Measurements from ENCODE around the gene FES. TPM values are rescaled to one million over a fixed set of nuclear protein-coding genes. Genes with fewer than 3 reads are reported as not detected.

The FES gene
- total and polyA plus RNA-seq, 2 of the 13 experiments (the other 11 are each of a cell fraction or from before 2014, with no cell fraction given), result 4.0 to 9.5 TPM

GRCh38 chr15:90903733-90904536 lies 19.6 kb downstream of the FES start (continued):
- no peak for TF ChIP-seq REST (IDR thresholded peaks at IDR 0.05; ENCODE audit: borderline replicate concordance in 1 of 2, low read depth in 1 of 2, low read length in 2 of 2)

- BruUV-seq (replicated peaks), result no TSS peak
- Histone ChIP-seq H2AFZ (ENCODE audit: low read length) (no peak overlapping the region), H4K20me1 (ENCODE audit: insufficient read depth, low read length) (no peaks in the 10 kb centered on the region), H3K27ac (ENCODE audit: extremely low read length, insufficient read depth, low read length) (no peak overlapping the region), H3K36me3 (replicated peaks in 1 of 2; ENCODE audit: control insufficient read depth in 1 of 2, insufficient read depth in 2 of 2, low read length in 2 of 2) (peaks cover 8 to 35% of the 10 kb centered on the region in 2 experiments), H3K4me3 (replicated peaks in 1 of 3; ENCODE audit: insufficient read depth in 1 of 3, low read depth in 2 of 3, low read length in 3 of 3) (no peak overlapping the region), H3K4me2 (ENCODE audit: low read depth, low read length) (no peak overlapping the region), H3K4me1 (ENCODE audit: insufficient read depth, low read length) (peaks cover 20% of the 10 kb centered on the region), H3K9ac (ENCODE audit: insufficient read depth, low read depth, low read length) (no peak overlapping the region), H3K9me3 (ENCODE audit: low read length) (no peaks in the 10 kb centered on the region), H3K27me3 (ENCODE audit: control insufficient read depth in 1 of 2, insufficient read depth in 2 of 2, low read length in 2 of 2) (peaks cover 0 to 1% of the 10 kb centered on the region in 2 experiments; a peak in 1 of 5 replicates), H3K79me2 (ENCODE audit: insufficient read depth, low read length) (no peaks in the 10 kb centered on the region)
- TF ChIP-seq TEAD2 (CRISPR knock-in tag; IDR thresholded peaks at IDR 0.05) (no peak), SIX1 (CRISPR knock-in tag; IDR thresholded peaks at IDR 0.05; ENCODE audit: borderline replicate concordance) (no peak), ZGPAT (CRISPR knock-in tag; IDR thresholded peaks at IDR 0.05) (no peak), ZNF660 (CRISPR knock-in tag; IDR thresholded peaks at IDR 0.05; ENCODE audit: borderline replicate concordance, low read depth) (no peak), PAXIP1 (CRISPR knock-in tag; conservative IDR thresholded peaks at IDR 0.05) (no peak)
- in situ Hi-C loops (cut with HindIII; ENCODE audit: extremely low pct_ligation_motif_present, low pct_unique_long_range_greater_than_20kb) (no loop called here), intact Hi-C loops (cut with micrococcal nuclease; ENCODE audit: unreplicated experiment) (no loop called here)
- no peak for DNase-seq (ENCODE audit: low spot score)
- no peak for FAIRE-seq
- CTCF ChIA-PET (ENCODE audit: low intra/inter-chr PET ratio, low total read pairs), result no interaction called here
- WGBS (ENCODE audit: low lambda C conversion rate), result 92% methylated on average over 9 of the region's 9 CpGs
- ATAC-seq, result no peak
- POLR2A ChIA-PET, result interaction anchor here (1.0 to 4.0 kb wide), 3 partner anchors 18 to 46 kb away, joined by 4 to 45 read pairs (median 5); partner anchors contain the start of gene HDDC3
Observed at GRCh38 chr15:90904746-90905145, 20.4 kb downstream of the FES start.

Measured in HepG2 (cell line).